ENCODE results near the gene RAPGEF4.

- TF ChIP-seq TAF1 (IDR thresholded peaks at IDR 0.05; ENCODE audit: borderline replicate concordance, low read depth, low read length) (no peak), POLR2A (IDR thresholded peaks at IDR 0.05; ENCODE audit: low read depth, low read length) (no peak)
Observed at GRCh38 chr2:172896661-172897081, 161.0 kb downstream of the RAPGEF4 start.
